Stimulated activated effector memory CD8-positive, alpha-beta T cell treated with anti-CD3 and anti-CD28 coated beads, Interleukin-12 subunit alpha, Interleukin-12 subunit beta, amount 100 ng/mL, for 72 hours (primary cell): ENCODE results near the gene ZNRF1.

Experiments used
- ATAC-seq: fragments of 150-1000 bp; cut with Tn5 transposase; 2 replicates; pipeline ENCODE4 v1.10.0; 2021
- DNase-seq, 2 donors: peaks; one replicate each; pipeline ENCODE4 v3.0.0; 2021 to 2022; ENCODE audit warnings: low spot score in 2 of 2
- H3K27ac Mint-ChIP-seq: one replicate; pipeline ENCODE4 v1.8.0; 2022; ENCODE audit warnings: mild to moderate bottlenecking, mixed read lengths
- H3K36me3 Mint-ChIP-seq: one replicate; pipeline ENCODE4 v1.8.0; 2022; ENCODE audit warnings: mild to moderate bottlenecking, mixed read lengths
- H3K4me1 Mint-ChIP-seq: one replicate; pipeline ENCODE4 v1.8.0; 2022; ENCODE audit warnings: mixed read lengths
- H3K4me3 Mint-ChIP-seq: one replicate; pipeline ENCODE4 v1.8.0; 2022; ENCODE audit warnings: mild to moderate bottlenecking, mixed read lengths
- H3K9me3 Mint-ChIP-seq: one replicate; pipeline ENCODE4 v1.8.0; 2022; ENCODE audit warnings: mixed read lengths

ZNRF1 gene

DNA sequence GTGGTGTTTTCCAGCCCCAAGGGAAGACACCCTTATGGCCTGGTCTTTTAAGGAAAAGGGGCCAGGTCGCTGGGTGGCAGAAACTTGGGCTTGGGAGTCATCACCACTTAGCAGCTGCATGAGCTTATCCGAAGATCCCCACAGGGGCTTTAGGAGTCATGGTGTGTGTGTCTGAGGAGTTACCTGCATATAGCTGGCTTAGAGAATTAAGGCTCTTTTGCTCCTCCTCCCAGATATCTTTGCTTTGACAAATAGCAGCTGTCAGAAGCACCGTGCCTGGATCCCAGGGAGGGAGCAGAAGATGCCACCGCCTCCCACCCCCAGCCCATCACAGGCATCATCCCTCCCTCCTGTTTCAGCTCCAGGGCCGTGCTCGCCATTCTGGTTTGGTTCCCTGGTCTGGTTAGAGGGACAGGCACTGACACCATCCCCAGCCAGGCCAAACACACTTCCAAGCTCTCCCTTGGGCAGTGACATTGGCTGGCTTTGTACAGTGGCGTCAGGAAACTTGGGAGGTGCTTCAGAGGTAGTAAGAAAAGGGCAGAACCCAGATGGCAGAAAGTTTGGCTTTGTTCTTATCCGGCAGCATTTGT lies 100.3 kb downstream of the ZNRF1 start:
- Mint-ChIP-seq H3K4me3 (peak overlapping the region; percentile 60), H3K36me3 (peaks cover 4% of the 10 kb centered on the region), H3K9me3 (peaks cover 3% of the 10 kb centered on the region), H3K4me1 (peaks cover 60% of the 10 kb centered on the region), H3K27ac (peak overlapping the region; percentile 92)
- ATAC-seq = no peak
- no peak for DNase-seq

GRCh38 chr16:75099738-75100602 lies 101.1 kb downstream of the ZNRF1 start:
- Mint-ChIP-seq H3K36me3 (peaks cover 9% of the 10 kb centered on the region), H3K4me3 (peak overlapping the region; percentile 60), H3K9me3 (peaks cover 3% of the 10 kb centered on the region), H3K27ac (peak overlapping the region; percentile 92), H3K4me1 (peaks cover 68% of the 10 kb centered on the region)
- DNase-seq = no peak
- peak; percentile 72 for ATAC-seq

- Mint-ChIP-seq H3K36me3 (peaks cover 9% of the 10 kb centered on the region), H3K27ac (peak overlapping the region; percentile 92), H3K4me3 (peak overlapping the region; percentile 60), H3K9me3 (peaks cover 3% of the 10 kb centered on the region), H3K4me1 (peaks cover 73% of the 10 kb centered on the region)
- DNase-seq (no peak), ATAC-seq (no peak)
Measured at GRCh38 chr16:75100603-75100990, 101.8 kb downstream of the ZNRF1 start.

GRCh38 chr16:75101635-75102034 lies 102.8 kb downstream of the ZNRF1 start:
- Mint-ChIP-seq H3K9me3 (peaks cover 3% of the 10 kb centered on the region), H3K27ac (no peak overlapping the region), H3K4me3 (no peak overlapping the region), H3K36me3 (peaks cover 13% of the 10 kb centered on the region), H3K4me1 (peaks cover 71% of the 10 kb centered on the region)
- DNase-seq (no peak), ATAC-seq (no peak)

GRCh38 chr16:75102595-75102994 lies 103.8 kb downstream of the ZNRF1 start:
- Mint-ChIP-seq H3K4me3 (no peak overlapping the region), H3K4me1 (peaks cover 71% of the 10 kb centered on the region), H3K36me3 (peaks cover 14% of the 10 kb centered on the region), H3K27ac (peak overlapping the region; percentile 20), H3K9me3 (peaks cover 3% of the 10 kb centered on the region)
- DNase-seq (no peak), ATAC-seq (no peak)

GRCh38 chr16:75103994-75104393 lies 105.2 kb downstream of the ZNRF1 start:
- no peak overlapping the region for H3K27ac Mint-ChIP-seq
- H3K9me3 Mint-ChIP-seq = peaks cover 3% of the 10 kb centered on the region
- ATAC-seq (no peak), DNase-seq (no peak)
- H3K4me1 Mint-ChIP-seq = peaks cover 70% of the 10 kb centered on the region
- H3K36me3 Mint-ChIP-seq = peaks cover 26% of the 10 kb centered on the region
- H3K4me3 Mint-ChIP-seq = no peak overlapping the region

- H3K4me3 Mint-ChIP-seq = no peak overlapping the region
Measured at GRCh38 chr16:75104836-75105235, 106.0 kb downstream of the ZNRF1 start.

GRCh38 chr16:75105306-75106061 lies 106.7 kb downstream of the ZNRF1 start:
- Mint-ChIP-seq H3K4me3 (no peak overlapping the region), H3K9me3 (peaks cover 3% of the 10 kb centered on the region), H3K36me3 (peaks cover 37% of the 10 kb centered on the region), H3K27ac (peak overlapping the region; percentile 54), H3K4me1 (peaks cover 70% of the 10 kb centered on the region)
- no peak for DNase-seq
- ATAC-seq = no peak

More at GRCh38 chr16:75104836-75105235, 106.0 kb downstream of the ZNRF1 start:
- no peak overlapping the region for H3K27ac Mint-ChIP-seq
- no peak for ATAC-seq
- H3K36me3 Mint-ChIP-seq = peaks cover 31% of the 10 kb centered on the region
- peaks cover 3% of the 10 kb centered on the region for H3K9me3 Mint-ChIP-seq
- no peak for DNase-seq
- peaks cover 70% of the 10 kb centered on the region for H3K4me1 Mint-ChIP-seq

GRCh38 chr16:75106351-75107274 lies 107.8 kb downstream of the ZNRF1 start:
- no peak for ATAC-seq
- Mint-ChIP-seq H3K4me1 (peaks cover 80% of the 10 kb centered on the region), H3K36me3 (peaks cover 42% of the 10 kb centered on the region), H3K27ac (peak overlapping the region; percentile 54), H3K9me3 (peaks cover 3% of the 10 kb centered on the region), H3K4me3 (peak overlapping the region; percentile 72)
- no peak for DNase-seq

GRCh38 chr16:75107505-75107904 lies 108.7 kb downstream of the ZNRF1 start:
- Mint-ChIP-seq H3K4me3 (peak overlapping the region; percentile 72), H3K4me1 (peaks cover 85% of the 10 kb centered on the region), H3K27ac (no peak overlapping the region), H3K36me3 (peaks cover 46% of the 10 kb centered on the region), H3K9me3 (peaks cover 3% of the 10 kb centered on the region)
- DNase-seq = no peak
- ATAC-seq = no peak

- H3K4me3 Mint-ChIP-seq = peak overlapping the region; percentile 72
- DNase-seq (peak; percentile 43 to 69), ATAC-seq (peak; percentile 84)
- H3K27ac Mint-ChIP-seq = peak overlapping the region; percentile 89
- peaks cover 1% of the 10 kb centered on the region for H3K9me3 Mint-ChIP-seq
- H3K36me3 Mint-ChIP-seq = peaks cover 52% of the 10 kb centered on the region
- peaks cover 84% of the 10 kb centered on the region for H3K4me1 Mint-ChIP-seq
Measured at GRCh38 chr16:75108792-75109731, 110.2 kb downstream of the ZNRF1 start.

DNA sequence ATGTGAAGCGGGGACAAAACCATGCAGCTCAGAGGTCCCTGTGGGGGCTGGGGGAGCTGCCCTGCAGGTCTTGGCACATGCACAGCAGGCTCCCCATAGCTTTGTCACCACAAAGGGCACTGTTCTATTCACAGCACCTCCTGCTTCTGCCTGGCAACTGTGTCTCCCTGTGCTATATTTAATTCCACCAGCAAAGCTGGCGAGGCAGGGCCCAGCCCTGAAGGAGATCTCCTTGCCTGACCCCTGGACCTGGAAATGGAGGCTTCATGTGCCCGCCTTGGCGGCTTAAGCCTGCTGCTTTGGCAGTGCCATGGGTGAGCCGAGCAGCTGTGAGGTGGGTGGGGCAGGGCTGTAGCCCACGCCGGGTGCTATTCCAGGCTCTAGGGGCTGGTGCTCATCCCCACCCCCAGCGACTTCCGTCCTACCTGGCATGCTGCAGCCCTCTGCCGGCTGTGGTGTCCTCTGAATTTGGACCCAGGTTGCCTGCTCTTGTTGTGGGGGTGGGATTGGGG lies 111.0 kb downstream of the ZNRF1 start:
- no peak for DNase-seq
- H3K4me1 Mint-ChIP-seq = peaks cover 76% of the 10 kb centered on the region
- ATAC-seq = no peak
- H3K9me3 Mint-ChIP-seq = no peaks in the 10 kb centered on the region
- H3K4me3 Mint-ChIP-seq = peak overlapping the region; percentile 72
- peak overlapping the region; percentile 89 for H3K27ac Mint-ChIP-seq
- peaks cover 46% of the 10 kb centered on the region for H3K36me3 Mint-ChIP-seq

DNA sequence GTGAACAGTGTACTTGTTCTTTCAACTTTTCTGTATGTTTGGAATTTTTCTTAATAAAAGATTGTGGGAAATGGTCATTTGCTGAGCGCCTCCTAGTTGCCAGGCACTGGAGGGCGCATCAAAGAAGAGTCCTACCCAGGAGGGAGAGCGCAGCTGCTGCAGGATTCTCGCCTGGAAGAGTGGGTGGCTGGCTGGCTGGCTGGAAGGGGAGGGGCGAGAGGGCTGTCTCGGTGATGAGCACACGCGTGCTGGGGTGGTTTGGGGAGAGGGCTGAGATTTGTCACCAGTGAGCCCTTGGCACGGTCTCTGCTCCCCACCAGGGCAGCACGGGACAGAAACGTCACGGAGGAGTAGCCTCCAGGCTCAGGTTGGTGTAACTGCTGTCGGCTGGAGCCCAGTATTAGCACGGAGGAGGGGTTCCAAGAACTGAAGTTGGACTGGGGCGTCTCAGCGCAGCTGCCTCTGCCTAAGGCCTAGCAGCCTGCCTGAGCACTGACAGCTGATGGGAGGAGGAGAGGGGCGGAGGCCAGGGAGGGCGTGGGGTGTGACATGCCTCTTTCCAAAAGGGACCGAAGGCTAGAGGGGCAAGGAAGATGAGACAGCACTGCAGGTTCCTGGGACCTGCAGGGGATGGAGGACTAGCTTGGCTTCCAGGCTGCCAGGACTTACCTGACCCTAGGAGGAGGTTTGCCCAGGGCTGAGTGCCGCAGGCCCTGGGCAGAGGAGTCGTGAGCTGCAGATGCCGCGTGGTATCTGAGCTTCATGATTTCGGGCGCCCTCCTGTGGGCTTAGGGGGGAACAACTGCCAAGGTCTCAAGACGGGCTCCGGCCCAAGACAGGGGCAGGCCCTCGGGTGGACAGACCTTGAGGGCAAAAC lies 112.1 kb downstream of the ZNRF1 start:
- DNase-seq = peak; percentile 73 to 93
- peaks cover 46% of the 10 kb centered on the region for H3K36me3 Mint-ChIP-seq
- H3K4me3 Mint-ChIP-seq = peak overlapping the region; percentile 72
- peak overlapping the region; percentile 89 for H3K27ac Mint-ChIP-seq
- H3K9me3 Mint-ChIP-seq = no peaks in the 10 kb centered on the region
- ATAC-seq = peak; percentile 75
- peaks cover 67% of the 10 kb centered on the region for H3K4me1 Mint-ChIP-seq
